ENCODE data around the gene IGFBP4.
"Not testable (repeated sequence)": the region's sequence is repeated elsewhere in the genome, so short reads cannot be mapped to it uniquely, and the experiment has no call there.

The IGFBP4 gene

DNA sequence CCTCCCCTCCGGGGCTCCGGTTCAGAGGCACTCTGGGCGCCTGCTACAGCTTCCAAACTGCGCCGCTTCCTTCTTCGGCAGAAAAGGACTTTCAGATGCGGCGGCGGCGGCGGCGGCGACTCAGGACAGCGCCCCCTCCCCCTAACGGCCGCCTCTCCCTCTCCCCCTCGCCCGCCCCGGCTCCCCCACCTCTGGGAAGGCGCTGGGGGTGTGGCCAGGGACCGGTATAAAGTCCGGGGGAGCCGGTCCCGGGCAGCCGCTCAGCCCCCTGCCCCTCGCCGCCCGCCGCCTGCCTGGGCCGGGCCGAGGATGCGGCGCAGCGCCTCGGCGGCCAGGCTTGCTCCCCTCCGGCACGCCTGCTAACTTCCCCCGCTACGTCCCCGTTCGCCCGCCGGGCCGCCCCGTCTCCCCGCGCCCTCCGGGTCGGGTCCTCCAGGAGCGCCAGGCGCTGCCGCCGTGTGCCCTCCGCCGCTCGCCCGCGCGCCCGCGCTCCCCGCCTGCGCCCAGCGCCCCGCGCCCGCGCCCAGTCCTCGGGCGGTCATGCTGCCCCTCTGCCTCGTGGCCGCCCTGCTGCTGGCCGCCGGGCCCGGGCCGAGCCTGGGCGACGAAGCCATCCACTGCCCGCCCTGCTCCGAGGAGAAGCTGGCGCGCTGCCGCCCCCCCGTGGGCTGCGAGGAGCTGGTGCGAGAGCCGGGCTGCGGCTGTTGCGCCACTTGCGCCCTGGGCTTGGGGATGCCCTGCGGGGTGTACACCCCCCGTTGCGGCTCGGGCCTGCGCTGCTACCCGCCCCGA, at the start of gene IGFBP4:
Gene IGFBP4 (plus strand): TSS at position 255 of the 792 bp plus-strand sequence. CDS start 286 bp downstream, at position 541.
- DNase-seq, result peak; percentile 86

DNA sequence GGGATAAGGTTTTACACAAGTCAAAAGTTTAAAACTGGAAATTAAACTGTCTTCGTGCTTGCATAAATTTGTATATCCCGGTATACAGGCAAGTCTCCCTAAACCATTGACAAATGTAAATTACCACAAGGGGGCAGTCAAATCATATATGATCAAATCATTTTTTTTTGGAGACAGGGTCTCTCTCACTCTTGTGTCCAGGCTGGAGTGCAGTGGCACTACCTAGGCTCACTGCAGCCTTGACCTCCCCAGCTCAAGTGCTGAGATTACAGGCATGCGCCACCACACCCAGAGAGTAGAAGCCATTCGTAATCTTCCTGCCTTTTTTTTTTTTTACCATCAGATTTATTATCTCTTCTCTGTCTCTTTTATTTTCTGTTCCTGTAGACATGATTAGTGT, 44.1 kb upstream of the IGFBP4 start:
- DNase-seq, result no peak

DNA sequence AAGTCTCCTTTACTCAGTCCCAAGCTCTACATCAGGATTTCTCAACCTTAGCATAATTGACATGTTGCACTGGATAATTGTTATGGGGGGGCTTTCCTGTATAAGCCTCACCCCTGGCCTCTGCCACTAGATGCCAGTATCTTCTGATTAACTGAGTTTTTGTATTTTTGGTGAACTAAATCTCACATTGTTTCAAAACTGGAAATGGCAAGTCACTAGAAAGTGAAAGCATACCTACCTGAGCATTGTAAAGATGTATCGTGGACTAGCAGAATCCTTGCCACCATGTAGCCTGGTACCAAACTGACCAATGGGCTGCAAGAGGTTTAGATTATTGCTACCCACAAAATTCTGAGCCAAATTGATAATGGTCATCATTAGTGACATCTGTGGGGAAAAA, 40.6 kb upstream of the IGFBP4 start:
- DNase-seq, result no peak

DNA sequence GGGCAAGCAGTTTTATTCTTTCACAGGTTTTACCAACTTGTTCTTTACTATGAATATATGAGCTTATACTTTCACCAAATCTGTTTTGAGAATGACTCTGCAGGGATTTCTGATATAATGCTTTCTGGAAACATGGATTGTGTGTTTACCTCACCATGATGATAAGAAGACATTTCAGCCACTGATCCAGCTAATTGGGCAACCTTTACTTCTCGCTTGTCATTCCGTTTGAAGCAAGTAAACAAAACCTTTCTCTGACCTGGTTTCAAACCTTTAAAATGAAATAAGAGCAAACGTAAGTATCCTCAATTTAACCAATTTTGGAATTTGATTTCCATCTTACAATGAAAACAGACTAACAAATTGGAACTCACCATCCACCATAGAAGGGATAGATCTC, 39.2 kb upstream of the IGFBP4 start:
- no peak for DNase-seq

DNA sequence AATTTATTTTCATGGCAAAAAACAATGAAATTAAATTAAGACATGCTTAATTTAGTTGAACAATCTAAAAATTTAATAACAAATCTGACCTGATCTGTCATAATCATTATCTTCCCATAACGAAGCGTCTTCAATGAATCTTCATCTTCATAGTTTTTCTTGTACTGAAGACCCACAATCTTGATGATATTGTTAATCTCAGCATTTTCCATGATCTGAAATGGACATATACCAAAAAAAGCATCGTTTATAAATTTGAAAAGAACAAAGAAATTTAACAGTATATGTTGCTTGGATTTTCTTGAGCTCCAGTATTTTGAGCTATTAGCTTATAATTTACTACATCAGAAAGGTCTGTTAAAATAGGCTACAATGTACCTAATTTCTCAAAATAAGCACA, 35.8 kb upstream of the IGFBP4 start:
- DNase-seq, result no peak

DNA sequence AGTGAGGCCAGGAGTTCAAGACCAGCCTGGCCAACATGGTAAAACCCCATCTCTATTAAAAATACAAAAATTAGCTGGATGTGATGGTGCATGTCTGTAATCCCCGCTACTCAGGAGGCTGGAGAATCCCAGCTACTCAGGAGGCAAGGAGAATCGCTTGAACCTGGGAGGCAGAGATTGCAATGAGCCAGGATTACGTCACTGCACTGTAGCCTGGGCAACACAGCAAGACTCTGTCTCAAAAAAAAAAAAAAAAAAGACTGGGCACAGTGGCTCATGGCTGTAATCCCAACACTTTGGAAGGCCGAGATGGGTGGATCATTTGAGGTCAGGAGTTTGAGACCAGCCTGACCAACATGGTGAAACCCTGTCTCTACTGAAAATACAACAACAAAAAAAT, 33.7 kb upstream of the IGFBP4 start:
- not testable (repeated sequence) for DNase-seq

DNA sequence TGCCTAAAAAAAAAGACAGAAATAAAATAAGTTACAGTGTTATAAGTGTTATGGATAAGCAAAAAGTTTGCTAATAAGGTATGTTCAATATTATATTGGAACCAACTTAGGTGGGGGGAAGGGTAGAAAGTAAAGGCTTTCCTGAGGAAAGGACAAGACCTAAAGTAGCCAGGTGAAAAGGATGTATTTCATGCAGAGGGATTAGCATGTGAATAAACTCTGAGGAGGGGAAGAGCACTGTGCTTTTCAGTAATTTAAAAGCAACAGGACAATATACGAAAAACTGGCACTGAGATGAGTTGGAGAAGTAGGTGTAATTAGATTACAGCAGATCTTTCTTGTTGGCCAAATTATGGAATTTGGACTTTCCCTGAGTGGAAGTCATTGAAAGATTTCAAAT, 33.2 kb upstream of the IGFBP4 start:
- no peak for DNase-seq

DNA sequence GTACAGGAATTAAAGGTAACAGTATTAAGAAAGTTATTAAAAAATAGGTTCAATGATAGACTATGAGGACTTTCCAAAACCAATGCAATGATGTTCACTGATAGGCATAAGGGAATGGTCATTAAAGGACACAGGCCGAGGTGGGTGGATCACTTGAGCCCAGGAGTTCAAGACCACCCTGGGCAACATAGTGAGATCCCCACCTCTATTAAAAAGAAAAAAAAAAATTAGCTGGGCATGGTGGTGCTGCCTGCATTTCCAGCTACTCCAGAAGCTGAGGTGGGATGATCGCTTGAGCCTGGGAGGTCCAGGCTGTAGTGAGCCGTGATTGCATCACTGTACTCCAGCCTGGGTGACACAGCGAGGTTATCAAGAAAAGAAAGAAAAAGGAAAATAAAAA, 31.4 kb upstream of the IGFBP4 start:
- no peak for DNase-seq

DNA sequence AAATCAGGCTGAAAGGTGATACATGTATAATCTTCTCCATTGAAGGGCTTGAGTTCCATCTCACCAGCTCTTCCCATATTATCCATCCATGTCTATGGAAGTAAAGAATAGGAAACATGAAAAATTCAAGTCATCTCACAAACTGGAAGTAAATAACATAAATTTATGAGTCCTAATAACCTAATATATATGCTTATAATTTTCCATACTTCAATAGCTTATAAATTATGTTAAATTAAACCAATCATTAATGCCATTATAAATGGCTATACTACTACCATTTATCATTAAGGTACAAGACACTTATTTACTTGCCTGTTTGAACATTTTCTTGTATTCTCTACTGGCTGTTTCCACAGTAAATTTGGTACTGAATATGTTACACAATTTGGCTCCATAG, 30.4 kb upstream of the IGFBP4 start:
- no peak for DNase-seq

DNA sequence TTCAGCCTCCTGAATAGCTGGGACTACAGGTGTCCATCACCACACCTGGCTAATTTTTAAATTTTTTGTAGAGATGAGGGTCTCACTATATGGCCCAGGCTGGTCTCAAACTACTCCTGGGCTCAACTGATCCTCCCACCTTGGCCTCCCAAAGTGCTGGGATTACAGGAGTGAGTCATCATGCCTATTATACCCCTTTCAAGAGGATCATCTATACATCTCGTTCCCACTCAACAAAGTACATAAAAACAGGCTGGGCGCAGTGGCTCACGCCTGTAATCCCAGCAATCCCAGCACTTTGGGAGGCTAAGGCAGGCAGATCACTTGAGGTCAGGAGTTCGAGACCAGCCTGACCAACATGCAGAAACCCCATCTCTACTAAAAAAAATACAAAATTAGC, 28.9 kb upstream of the IGFBP4 start:
- DNase-seq, result not testable (repeated sequence)

DNA sequence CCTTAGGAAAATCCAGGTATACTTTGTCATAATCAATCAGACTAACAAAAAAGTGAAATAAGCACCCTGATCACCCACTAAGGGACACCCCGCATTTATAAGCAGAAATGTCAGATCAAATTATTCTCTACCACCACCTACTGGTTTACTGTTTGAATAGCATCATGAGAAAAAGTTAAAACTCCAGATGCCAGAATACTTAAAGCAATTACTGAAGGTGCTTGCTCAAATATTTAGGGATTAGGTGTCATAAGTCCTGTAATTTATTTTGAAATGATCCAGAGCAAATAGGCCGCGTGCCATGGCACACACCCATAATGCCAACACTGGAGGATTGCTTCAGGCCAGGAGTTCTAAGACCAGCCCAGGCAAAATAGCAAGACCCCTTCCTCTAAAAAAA, 27.9 kb upstream of the IGFBP4 start:
- DNase-seq, result no peak

DNA sequence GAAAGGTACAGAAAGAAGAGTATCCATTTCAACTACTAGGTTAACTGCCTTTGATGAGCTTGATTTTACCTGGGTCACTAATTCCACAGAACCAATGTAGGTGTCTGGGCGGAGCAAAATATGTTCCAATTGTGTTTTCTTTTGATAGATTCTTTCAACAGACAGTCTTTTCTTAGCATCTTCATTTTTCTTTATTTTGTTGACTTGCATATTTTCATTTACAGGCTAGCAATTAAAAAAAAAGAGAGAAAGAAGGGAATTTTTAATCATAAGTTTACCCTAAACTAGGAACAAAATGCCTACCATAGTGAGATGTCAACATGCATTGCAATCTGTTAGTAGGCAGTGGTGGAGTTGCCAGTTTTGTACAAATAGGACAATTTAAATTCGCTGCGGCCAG, 26.6 kb upstream of the IGFBP4 start:
- DNase-seq, result no peak

DNA sequence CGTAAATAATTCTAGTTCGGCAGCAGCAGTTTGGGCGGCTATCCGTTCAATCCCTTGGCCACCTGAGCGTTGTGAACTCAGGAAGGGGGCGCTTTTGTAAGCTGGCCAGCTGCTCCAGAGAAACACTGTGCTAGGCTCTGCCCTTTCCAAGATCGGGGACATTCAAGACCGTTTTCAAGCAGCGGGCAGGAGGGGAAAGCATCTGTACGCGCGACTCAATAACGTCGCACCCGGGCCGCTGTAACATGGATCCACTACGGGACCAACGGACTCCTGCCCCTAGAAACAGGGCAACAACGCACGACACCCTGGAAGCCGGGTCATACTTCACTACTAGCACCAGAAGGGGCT, 26.0 kb upstream of the IGFBP4 start:
- DNase-seq, result no peak

DNA sequence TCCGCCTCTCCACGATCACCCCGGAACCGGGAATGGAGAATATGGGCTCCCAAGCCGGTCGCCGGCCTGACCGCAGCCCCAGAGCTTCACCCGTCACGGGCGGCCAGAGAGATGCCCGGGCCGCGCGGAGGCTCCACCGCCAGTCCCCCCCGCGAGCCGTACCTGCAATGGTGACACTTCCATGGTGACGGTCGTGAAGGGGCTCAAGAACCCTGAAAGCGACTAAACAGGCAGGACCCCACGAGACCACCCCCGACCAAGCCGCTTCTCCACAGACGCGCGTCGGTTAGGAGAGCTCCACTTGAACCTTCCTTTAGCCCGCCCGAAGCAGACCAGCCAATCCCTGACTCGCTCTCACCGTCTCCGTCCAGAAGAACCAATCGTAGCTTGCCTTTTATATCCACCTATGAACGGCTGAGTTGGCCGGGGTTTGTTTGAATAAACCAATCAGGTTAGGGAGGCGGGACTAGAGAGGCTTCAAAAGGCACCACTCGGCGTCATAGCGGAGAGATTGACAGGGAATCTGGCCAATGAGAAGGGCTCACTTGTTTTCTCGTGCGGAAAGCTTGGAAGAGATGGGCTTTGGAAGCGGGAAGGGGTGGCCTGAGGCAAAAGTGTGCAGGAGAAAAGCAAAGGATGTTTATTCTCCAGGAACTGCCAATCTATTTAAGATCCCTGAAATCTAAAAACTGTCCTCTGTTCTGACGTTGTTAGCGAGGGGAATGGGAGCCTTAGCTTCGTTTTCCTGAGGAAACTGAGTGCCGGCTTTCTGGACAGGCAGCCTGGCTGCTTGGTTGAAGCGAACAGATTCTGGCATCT, 25.4 kb upstream of the IGFBP4 start, which contains the start of gene TOP2A:
Gene TOP2A (minus strand): TSS at position 288 of the 819 bp plus-strand sequence. CDS start 105 bp downstream, at position 183.
- peak; percentile 100 for DNase-seq

DNA sequence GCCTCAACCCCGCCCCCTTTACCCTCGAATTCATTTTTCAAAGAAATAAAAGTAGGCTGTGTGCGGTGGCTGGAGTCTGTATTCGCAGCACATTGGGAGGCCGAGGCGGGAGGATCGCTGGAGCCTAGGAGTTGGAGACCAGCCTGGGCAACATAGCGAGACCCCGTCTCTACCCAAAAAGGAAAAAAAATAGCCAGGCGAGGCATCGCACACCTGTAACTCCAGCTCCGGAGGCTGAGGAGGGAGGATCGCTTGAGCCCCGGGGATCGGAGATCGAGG, 24.9 kb upstream of the IGFBP4 start:
- no peak for DNase-seq

DNA sequence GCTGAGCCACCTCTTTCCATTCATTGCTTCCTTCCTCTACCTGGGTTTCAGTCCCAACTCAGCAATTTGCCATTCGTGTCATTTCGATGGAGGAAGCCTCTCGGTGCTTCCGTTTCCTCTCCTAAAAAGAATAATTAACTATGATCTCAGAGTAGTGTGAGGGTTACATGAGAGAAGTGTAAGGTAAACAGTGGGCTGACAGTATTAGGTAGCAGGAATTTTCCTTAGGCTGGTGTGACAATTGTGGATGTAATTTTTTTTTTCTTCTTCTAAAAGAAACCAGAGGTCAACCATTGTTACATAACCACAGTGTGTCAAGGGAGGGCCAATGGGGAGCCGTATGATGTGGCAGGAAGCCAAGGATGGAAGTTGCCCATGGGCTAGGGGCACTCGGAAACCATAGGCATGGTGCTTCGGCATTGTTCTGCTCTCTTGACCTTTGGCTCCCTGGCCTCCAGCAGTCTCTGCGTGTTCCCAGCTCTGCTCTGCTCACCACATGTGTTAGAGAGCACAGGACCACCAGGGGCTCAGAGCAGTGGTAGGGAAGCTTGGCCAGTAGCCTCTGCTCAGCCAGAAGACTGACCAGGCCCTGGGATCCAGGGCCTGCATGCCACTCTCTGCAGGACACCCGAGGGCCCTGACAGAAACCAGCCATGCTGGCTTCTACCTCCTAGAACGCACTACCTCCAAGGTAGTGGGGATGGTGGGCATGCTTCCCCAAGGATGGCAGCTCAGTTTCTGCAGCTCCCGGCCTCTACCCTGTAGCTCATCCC, 23.5 kb upstream of the IGFBP4 start:
- no peak for DNase-seq

DNA sequence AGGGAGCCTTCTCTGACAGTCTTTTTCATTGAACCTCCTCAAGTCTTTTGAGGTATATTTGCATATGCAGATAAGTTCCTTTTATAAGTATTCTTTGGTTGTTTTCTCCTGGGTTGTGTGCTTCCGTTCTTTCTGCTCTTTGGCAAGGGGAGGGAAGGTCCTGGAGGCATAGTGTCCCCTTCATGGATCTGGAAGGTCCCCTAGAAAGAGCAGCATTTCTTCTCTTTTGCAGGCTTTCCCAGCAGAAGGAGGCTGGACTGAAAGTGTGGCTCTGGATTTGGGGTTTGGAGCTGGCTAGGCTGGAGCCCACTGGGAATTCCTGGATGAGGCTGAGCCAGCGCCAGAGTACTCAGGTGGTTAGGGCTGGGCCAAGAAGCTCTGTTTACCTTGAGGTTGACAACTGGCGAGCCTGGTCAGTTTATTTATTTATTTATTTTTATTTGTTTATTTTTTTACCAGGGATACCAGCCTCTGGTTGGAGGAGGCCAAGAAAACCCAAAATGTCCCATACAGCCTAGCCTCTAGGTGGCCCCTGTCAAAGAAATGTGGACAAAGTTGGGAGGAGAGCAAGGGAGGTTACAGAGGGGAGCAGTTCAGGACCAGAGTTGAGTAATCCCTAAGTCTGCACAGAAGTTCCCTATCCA, 20.1 kb upstream of the IGFBP4 start:
- DNase-seq, result no peak

DNA sequence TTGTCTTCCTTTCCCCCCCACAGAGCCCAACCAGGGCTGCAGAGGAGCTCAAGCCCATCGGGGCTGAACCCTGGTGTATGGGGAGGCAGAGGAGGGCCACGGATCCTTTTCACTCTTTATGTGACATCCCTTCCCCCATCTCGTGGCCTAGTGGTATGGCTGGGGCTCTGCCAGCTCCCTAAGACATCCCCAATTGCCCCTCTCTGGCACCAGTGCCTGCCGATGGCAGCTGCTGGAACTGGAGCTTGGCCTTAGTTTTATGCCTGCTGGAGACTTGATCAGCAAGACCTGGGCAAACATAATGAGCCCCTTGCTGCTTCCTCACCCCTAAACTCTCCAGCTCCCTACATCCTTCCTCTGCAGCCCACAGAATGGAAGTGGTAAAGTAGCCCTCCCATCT, 17.5 kb upstream of the IGFBP4 start:
- DNase-seq, result peak; percentile 59

DNA sequence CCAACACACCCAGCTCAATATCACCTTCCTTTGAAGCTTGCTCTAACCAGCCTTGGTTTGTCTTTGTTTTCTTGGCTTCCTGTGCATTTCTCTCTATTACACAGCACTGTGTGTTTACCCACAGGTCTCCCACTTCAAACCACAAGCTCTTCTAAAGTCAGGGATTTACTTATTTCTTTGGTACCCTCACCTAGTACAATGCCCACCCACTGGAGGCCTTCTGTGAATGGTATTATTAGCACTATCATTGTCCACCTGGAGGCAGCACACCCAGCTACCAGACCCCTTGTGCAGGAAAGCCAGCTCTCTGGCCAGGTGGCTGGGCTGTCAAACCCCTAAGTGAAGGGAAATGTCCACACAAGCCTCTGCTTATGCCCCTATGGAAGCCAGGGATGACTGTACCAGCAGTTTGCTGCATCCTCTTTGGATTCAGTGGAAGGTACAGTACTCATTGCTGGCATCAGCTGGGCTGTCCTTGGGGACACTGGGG, 16.2 kb upstream of the IGFBP4 start:
- DNase-seq, result peak; percentile 61

DNA sequence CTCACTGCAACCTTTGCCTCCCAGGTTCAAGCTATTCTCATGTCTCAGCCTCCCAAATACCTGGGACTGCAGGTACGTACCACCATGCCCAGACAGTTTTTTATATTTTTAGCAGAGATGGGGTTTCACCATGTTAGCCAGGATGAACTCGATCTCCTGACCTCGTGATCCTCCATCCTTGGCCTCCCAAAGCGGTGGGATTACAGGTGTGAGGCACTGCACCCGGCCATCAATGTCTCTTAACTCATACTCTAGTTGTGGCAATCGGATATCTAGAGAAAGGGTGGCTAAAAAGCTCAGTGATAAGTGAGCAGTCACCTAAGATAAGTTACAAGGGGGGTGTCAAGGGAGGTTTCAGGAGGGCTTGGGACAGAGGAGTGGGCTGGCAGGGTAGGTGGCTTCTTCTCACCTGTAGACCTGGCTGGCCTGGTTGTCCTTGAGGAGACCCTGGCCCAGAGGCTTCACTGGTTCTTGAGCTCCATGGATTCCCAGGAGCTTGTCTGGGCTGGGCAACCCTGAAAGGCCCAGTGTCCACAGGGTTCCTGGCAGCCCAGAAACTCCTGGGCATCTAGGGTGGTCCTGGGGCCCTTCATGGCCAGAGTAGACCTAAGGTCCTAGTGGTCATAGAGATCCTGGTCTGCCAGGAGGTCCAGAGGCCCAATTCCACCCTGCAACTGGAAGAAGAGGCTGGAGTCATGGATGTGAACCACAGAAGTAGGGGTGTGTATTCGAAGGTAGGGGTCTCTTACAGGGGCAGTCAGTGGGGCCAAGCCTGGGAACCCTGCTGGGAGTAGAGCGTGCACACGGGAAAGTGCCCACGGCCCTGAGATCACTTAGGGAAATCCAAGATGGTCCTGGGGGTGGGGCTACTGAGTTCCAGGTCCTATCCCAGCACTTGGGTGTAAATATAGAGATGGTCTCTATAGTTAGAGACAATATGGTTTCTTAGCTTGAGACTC, 12.7 kb upstream of the IGFBP4 start:
- peak; percentile 45 for DNase-seq

DNA sequence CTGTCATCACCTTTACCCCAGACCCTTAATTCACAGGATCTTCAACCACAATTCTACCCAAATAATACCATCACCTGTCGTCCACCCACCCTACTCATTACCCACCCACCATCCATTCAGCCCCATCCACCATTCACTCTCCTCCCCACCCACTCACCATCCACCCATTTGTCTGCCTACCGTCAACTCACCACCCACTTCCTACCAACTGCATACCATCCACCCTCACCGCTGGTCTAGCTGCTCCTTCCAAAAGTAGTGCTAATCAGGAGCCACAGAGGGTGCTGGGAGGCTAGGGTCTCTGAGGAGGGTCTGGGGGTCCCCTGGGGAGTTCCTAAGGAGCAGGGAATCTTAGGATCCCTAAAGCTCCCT, 12.0 kb upstream of the IGFBP4 start:
- DNase-seq, result no peak

Measured in activated CD8-positive, alpha-beta memory T cell treated with anti-CD3 and anti-CD28 coated beads for 24 hours (primary cell).